IMR-90 (cell line): ENCODE results near the gene RINT1. TPM values are rescaled to one million over a fixed set of nuclear protein-coding genes. Genes with fewer than 3 reads are reported as not detected.
A peak's percentile ranks its signal among the peaks of the same experiment; 100 is the strongest.

ENCODE experiments used
- ATAC-seq: fragments of 200-7000 bp; cut with Tn5 transposase; 2 replicates; pipeline ENCODE4 v1.9.1; 2020; ENCODE audit warnings: low read depth, mild to moderate bottlenecking, moderate library complexity
- BruUV-seq: library from RNA; stranded (reverse); fragments of 400-500 nt; replicated peaks from 2 replicates; lab custom pipeline; 2021; lab: Mats Ljungman, UMichigan
- CTCF ChIA-PET: fragments of 300-600 bp; formaldehyde crosslinking; extraction: SDS; loops from one replicate; lab custom pipeline; 2021; ENCODE audit warnings: antibody characterized with exemption; lab: Yijun Ruan, JAX
- POLR2A ChIA-PET: fragments of 300-600 bp; sonication (Branson Sonifier 250); formaldehyde crosslinking; loops from one replicate; lab custom pipeline; 2022; ENCODE audit warnings: antibody characterized with exemption; ENCODE audit not compliant: unreplicated experiment; lab: Charles Lee
- DNase-seq: peaks from one replicate; pipeline ENCODE4 v3.0.0; 2013
- H2AFZ ChIP-seq: replicated peaks from 2 replicates; pipeline ENCODE3; 2013; ENCODE audit warnings: low read length, mild to moderate bottlenecking; ENCODE audit not compliant: poor library complexity
- H2AK5ac ChIP-seq: 2 replicates; pipeline ENCODE4 v1.6.1; 2013; ENCODE audit warnings: low read depth, low read length, inconsistent platforms
- H2AK9ac ChIP-seq: replicated peaks from 2 replicates; pipeline ENCODE3; 2013; ENCODE audit warnings: mild to moderate bottlenecking, low read depth, low read length, moderate library complexity; ENCODE audit not compliant: poor library complexity
- H2BK120ac ChIP-seq: 2 replicates; pipeline ENCODE4 v1.6.1; 2013; ENCODE audit warnings: low read depth, low read length, inconsistent platforms
- H2BK15ac ChIP-seq: 3 replicates; pipeline ENCODE4 v1.6.1; 2013; ENCODE audit warnings: low read depth, low read length, inconsistent platforms
- H2BK20ac ChIP-seq: 2 replicates; pipeline ENCODE4 v1.6.1; 2013; ENCODE audit warnings: low read depth, mild to moderate bottlenecking, inconsistent platforms, low read length, moderate library complexity
- H2BK5ac ChIP-seq: 2 replicates; pipeline ENCODE4 v1.6.1; 2013; ENCODE audit warnings: mild to moderate bottlenecking, low read depth, low read length, inconsistent platforms; ENCODE audit not compliant: poor library complexity, severe bottlenecking
- H3K14ac ChIP-seq: replicated peaks from 2 replicates; pipeline ENCODE4 v1.6.1; 2013; ENCODE audit warnings: low read depth, low read length, inconsistent platforms
- H3K18ac ChIP-seq: 2 replicates; pipeline ENCODE4 v1.6.1; 2013; ENCODE audit warnings: low read depth, low read length, control low read depth
- H3K23ac ChIP-seq: 2 replicates; pipeline ENCODE4 v1.6.1; 2013; ENCODE audit warnings: low read depth, low read length, inconsistent platforms
- H3K27ac ChIP-seq: 2 replicates; pipeline ENCODE4 v1.5.1; 2013; ENCODE audit warnings: mild to moderate bottlenecking, control low read depth, low read length; ENCODE audit not compliant: insufficient read depth
- H3K27me3 ChIP-seq: 2 replicates; pipeline ENCODE4 v1.6.1; 2013; ENCODE audit warnings: low read length; ENCODE audit not compliant: control insufficient read depth, insufficient read depth
- H3K36me3 ChIP-seq: 2 replicates; pipeline ENCODE4 v1.6.1; 2013; ENCODE audit warnings: low read length, mixed read lengths; ENCODE audit not compliant: control insufficient read depth, insufficient read depth
- H3K4ac ChIP-seq: 2 replicates; pipeline ENCODE4 v1.6.1; 2013; ENCODE audit warnings: low read depth, low read length, inconsistent platforms
- H3K4me1 ChIP-seq: 2 replicates; pipeline ENCODE4 v1.6.1; 2013; ENCODE audit warnings: low read length, mixed read lengths; ENCODE audit not compliant: control insufficient read depth, insufficient read depth
- H3K4me2 ChIP-seq: 2 replicates; pipeline ENCODE4 v1.6.1; 2013; ENCODE audit warnings: low read depth, mild to moderate bottlenecking, control low read depth, low read length, moderate library complexity
- H3K4me3 ChIP-seq: 2 replicates; pipeline ENCODE4 v1.5.1; 2013; ENCODE audit warnings: low read depth, mild to moderate bottlenecking, control low read depth, low read length, moderate library complexity; ENCODE audit not compliant: insufficient read depth
- H3K56ac ChIP-seq: 2 replicates; pipeline ENCODE4 v1.6.1; 2013; ENCODE audit warnings: low read length, inconsistent platforms; ENCODE audit not compliant: insufficient read depth; ENCODE audit errors: extremely low read depth
- H3K79me1 ChIP-seq, 2 experiments: 2 replicates each; pipeline ENCODE4 v1.6.1; 2013; ENCODE audit warnings: low read length in 2 of 2, inconsistent platforms in 1 of 2, low read depth in 1 of 2
- H3K9ac ChIP-seq: 2 replicates; pipeline ENCODE4 v1.6.1; 2013; ENCODE audit warnings: low read depth, low read length, control low read depth
- H3K9me1 ChIP-seq: 2 replicates; pipeline ENCODE4 v1.6.1; 2013; ENCODE audit warnings: low read length, inconsistent platforms; ENCODE audit not compliant: insufficient read depth
- H3K9me3 ChIP-seq: 2 replicates; pipeline ENCODE4 v1.6.1; 2013; ENCODE audit warnings: low read length; ENCODE audit not compliant: control insufficient read depth, insufficient read depth
- H4K20me1 ChIP-seq: 2 replicates; pipeline ENCODE4 v1.6.1; 2013; ENCODE audit warnings: low read length, inconsistent platforms; ENCODE audit not compliant: insufficient read depth
- H4K5ac ChIP-seq: 2 replicates; pipeline ENCODE4 v1.6.1; 2013; ENCODE audit warnings: mild to moderate bottlenecking, low read depth, low read length, control low read depth
- H4K8ac ChIP-seq, 2 experiments: 2 replicates each; pipeline ENCODE4 v1.6.1; 2013; ENCODE audit warnings: low read depth in 2 of 2, low read length in 2 of 2, control low read depth in 1 of 2, inconsistent platforms in 1 of 2
- H4K91ac ChIP-seq: 2 replicates; pipeline ENCODE4 v1.6.1; 2013; ENCODE audit warnings: low read depth, low read length, inconsistent platforms; ENCODE audit not compliant: insufficient read depth
- CTCF ChIP-seq: conservative IDR thresholded peaks from 2 replicates; pipeline ENCODE4 v1.5.1; 2012; ENCODE audit warnings: mild to moderate bottlenecking, low read depth, low read length, improper control_type of control experiment
- POLR2A ChIP-seq: IDR thresholded peaks from 2 replicates; pipeline ENCODE4 v1.6.1; 2012; ENCODE audit warnings: mild to moderate bottlenecking, low read depth, low read length
- WGBS, 2 experiments: methylation state at CpG; one replicate each; pipeline versions ENCODE4 v1.1.5 to v1.1.7; 2013; ENCODE audit warnings: missing lambda C conversion rate in 2 of 2; ENCODE audit not compliant: insufficient read length in 1 of 2; ENCODE audit errors: extremely low coverage in 2 of 2; 5-methylcytosine and 5-hydroxymethylcytosine counted together
- dilution Hi-C: fragments of 300-500 bp; cut with HindIII; formaldehyde crosslinking; loops from one replicate; pipeline ENCODE4 v1.14.3; 2018; ENCODE audit warnings: low sequenced_read_pairs; ENCODE audit not compliant: unreplicated experiment
- in situ Hi-C: fragments of 300-500 bp; cut with MboI; formaldehyde crosslinking; loops from 3 replicates; pipeline ENCODE4 v1.14.3; 2019; ENCODE audit warnings: low sequenced_read_pairs, inconsistent platforms, mixed read lengths
- intact Hi-C: fragments of 100-400 bp; cut with micrococcal nuclease; formaldehyde crosslinking; loops from 2 replicates; pipeline ENCODE4 v1.10.0; 2022
- polyA plus RNA-seq, 3 experiments: library from polyadenylated mRNA; depleted of rRNA; stranded (reverse); fragments of >200 nt; gene quantifications; 2 replicates each; pipeline ENCODE4 v1.2.3, GENCODE V29; 2012; ENCODE audit warnings: low replicate concordance in 1 of 3
- total RNA-seq: library from RNA; depleted of rRNA; stranded (reverse); fragments of >200 nt; gene quantifications from 2 replicates; pipeline ENCODE4 v1.2.3, GENCODE V29; 2012

Gene RINT1
- total and polyA plus RNA-seq, 2 of the 4 experiments (the other 2 are of a cell fraction) = 15.9 to 23.1 TPM

- Histone ChIP-seq H2BK120ac (no peak overlapping the region), H2AK9ac (no peak overlapping the region), H3K27me3 (no peaks in the 10 kb centered on the region), H3K56ac (no peak overlapping the region), H3K9ac (no peak overlapping the region), H2AK5ac (no peak overlapping the region), H3K18ac (no peak overlapping the region), H4K8ac (no peak overlapping the region; a peak in 1 of 4 replicates), H3K4me1 (no peaks in the 10 kb centered on the region), H3K9me3 (peaks cover 2% of the 10 kb centered on the region), H2BK5ac (no peak overlapping the region), H2BK20ac (no peak overlapping the region), H3K4ac (no peak overlapping the region), H3K79me1 (no peaks in the 10 kb centered on the region), H3K4me2 (no peak overlapping the region), H3K4me3 (no peak overlapping the region), H3K27ac (no peak overlapping the region), H3K14ac (no peak overlapping the region), H2BK15ac (no peak overlapping the region), H4K91ac (no peak overlapping the region), H4K5ac (no peak overlapping the region), H3K36me3 (no peaks in the 10 kb centered on the region), H3K23ac (no peak overlapping the region), H2AFZ (peak overlapping the region; percentile 71), H4K20me1 (no peaks in the 10 kb centered on the region), H3K9me1 (no peaks in the 10 kb centered on the region)
- DNase-seq (peak; percentile 27), ATAC-seq (no peak)
- no TSS peak for BruUV-seq
- dilution Hi-C loops (no loop called here), intact Hi-C loops (loop anchor here (5.0 to 10.0 kb wide), 2 partner anchors 186 to 457 kb away; no protein-coding TSS in a partner anchor), in situ Hi-C loops (no loop called here)
- no peak for TF ChIP-seq CTCF
- no peak for TF ChIP-seq POLR2A
- ChIA-PET POLR2A (no interaction called here), CTCF (interaction anchor here (0.6 kb wide), 2 partner anchors 71 to 443 kb away, joined by 4 to 5 read pairs; no protein-coding TSS in a partner anchor)
- WGBS, 2 experiments = 47% methylated on average over 5 of the region's 12 CpGs; no CpG with 5 or more reads in 1 of the 2 experiments
Observed at GRCh38 chr7:105587909-105588635, 56.1 kb downstream of the RINT1 start.
